Measurements from ENCODE around the gene MED8. TPM values are rescaled to one million over a fixed set of nuclear protein-coding genes. Genes with fewer than 3 reads are reported as not detected.

Gene MED8
- total and polyA plus RNA-seq, 10 of the 15 experiments (the other 5 are each of a cell fraction or from before 2014, with no cell fraction given) = 20.2 to 61.7 (median 39.5) TPM

DNA sequence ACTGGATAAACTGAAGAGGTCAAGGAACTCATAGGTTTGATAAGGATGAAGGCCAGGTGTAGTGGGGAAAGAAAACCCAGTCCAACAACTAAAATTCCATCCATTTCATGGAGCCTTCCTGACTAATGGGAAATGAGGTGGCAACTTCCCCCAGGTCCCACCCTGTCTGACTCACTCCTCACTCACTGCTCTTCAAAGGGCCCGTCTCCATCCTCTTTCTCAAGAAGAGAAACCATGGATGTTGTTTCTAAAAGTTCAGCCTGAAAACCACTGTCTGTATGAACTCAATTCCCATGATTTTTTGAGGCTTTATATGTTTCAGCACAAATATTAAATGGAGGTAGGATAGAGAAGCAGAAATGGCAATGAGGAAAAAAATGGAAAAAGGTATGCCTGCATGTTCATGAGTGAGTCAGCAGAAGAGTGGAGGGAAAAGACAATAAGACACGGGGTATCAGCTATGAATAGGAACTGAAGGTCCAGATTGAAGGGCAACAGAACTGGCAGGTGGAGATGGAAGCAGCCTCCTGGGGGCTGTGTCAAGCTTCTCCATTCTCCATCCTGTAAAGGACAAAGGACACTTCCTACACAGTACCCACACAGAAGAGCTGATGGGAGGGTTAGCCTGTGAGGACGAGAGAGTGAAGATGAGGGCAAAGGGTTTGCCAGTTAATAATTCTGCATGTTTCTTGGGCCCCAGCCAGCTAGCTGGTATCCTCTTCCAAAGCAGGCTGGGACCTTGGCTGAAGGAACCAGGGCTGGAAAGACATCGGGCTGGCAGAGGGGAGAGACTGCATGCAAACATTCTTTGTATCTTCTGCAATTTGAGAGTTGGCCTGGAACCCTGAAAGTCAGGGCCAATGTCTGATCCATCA is 16.3 kb downstream of the MED8 start:
- CTCF ChIA-PET = interaction anchor here (1.3 kb wide), 1 partner anchor 41 kb away, joined by 4 read pairs; no protein-coding TSS in a partner anchor
- SMC1A ChIA-PET (ENCODE audit: uncharacterized antibody, unreplicated experiment) = interaction anchor here (1.0 to 1.6 kb wide), 2 partner anchors 41 to 134 kb away, joined by 3 to 5 read pairs; no protein-coding TSS in a partner anchor
- no peak overlapping the region for H3K4me2 ChIP-seq (ENCODE audit: control insufficient read depth, insufficient read depth)

DNA sequence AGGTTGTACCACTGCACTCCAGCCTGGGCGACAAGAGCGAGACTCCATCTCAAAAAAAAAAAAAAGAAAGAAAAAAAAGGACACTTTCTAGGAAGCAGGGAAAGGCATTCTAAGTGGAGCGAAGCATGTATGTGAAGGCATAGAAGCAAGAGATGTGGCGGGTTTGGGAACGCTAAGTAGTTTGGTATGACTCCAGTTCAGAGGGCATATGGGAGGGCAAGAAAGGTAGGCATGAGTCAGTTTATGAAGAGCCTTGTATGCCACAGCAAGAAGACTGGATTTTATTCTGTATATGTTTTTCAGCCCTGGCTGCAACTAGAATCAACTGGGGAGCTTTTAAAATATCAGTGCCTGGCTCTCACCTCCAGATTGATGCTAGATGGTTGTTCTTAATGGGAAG is 17.4 kb downstream of the MED8 start:
- ATAC-seq = no peak
- Histone ChIP-seq H3K4me1 (ENCODE audit: control insufficient read depth, insufficient read depth, low read length) (peaks cover 3% of the 10 kb centered on the region; the same call in 1 of the 2 replicates), H4K20me1 (ENCODE audit: control insufficient read depth, insufficient read depth) (no peaks in the 10 kb centered on the region), H3K9ac (ENCODE audit: control insufficient read depth, insufficient read depth, low read length) (no peak overlapping the region), H3K79me2 (ENCODE audit: control insufficient read depth, insufficient read depth, low read length) (peaks cover 14% of the 10 kb centered on the region), H3K9me3 (replicated peaks; ENCODE audit: control insufficient read depth, insufficient read depth, low read length) (no peaks in the 10 kb centered on the region), H3K36me3 (ENCODE audit: control insufficient read depth in 2 of 2, insufficient read depth in 2 of 2, low read length in 1 of 2) (no peaks in the 10 kb centered on the region), H2AFZ (ENCODE audit: control insufficient read depth, low read depth, low read length) (no peak overlapping the region), H3K4me2 (ENCODE audit: control insufficient read depth, insufficient read depth) (no peak overlapping the region), H3K27ac (ENCODE audit: control insufficient read depth, insufficient read depth) (no peak overlapping the region), H3K27me3 (replicated peaks in 1 of 2; ENCODE audit: control insufficient read depth in 2 of 2, insufficient read depth in 2 of 2, low read length in 1 of 2) (no peaks in the 10 kb centered on the region), H3K4me3 (no peak overlapping the region)
- FAIRE-seq = no peak
- no peak for DNase-seq (ENCODE audit: low read depth, low spot score)
- WGBS (ENCODE audit: insufficient coverage, insufficient replicate concordance, low lambda C conversion rate, missing lambda C conversion rate) = 92% methylated on average over 5 of the region's 5 CpGs
- CTCF ChIA-PET = interaction anchor here (1.0 to 1.3 kb wide), 2 partner anchors 42 to 145 kb away, joined by 3 to 4 read pairs; no protein-coding TSS in a partner anchor
- in situ Hi-C loops (cut with MboI) = no loop called here
- SMC1A ChIA-PET (ENCODE audit: uncharacterized antibody, unreplicated experiment) = no interaction called here
- POLR2A ChIA-PET = interaction anchor here (0.7 kb wide), 1 partner anchor 9 kb away, joined by 3 read pairs; no protein-coding TSS in a partner anchor
- no TSS peak for BruUV-seq (replicated peaks)
- RAD21 ChIA-PET (ENCODE audit: unreplicated experiment) = no interaction called here
- intact Hi-C loops (cut with micrococcal nuclease; ENCODE audit: unreplicated experiment) = no loop called here
- TF ChIP-seq E4F1 (IDR thresholded peaks at IDR 0.05; ENCODE audit: borderline replicate concordance, partially characterized antibody) (no peak), EGR1 (IDR thresholded peaks at IDR 0.05; ENCODE audit: borderline replicate concordance in 1 of 2, low read depth in 2 of 2, low read length in 2 of 2) (no peak), MYC (IDR thresholded peaks at IDR 0.05; ENCODE audit: insufficient read depth, insufficient read length, insufficient replicate concordance, low read length, severe bottlenecking) (no peak), MYB (IDR thresholded peaks at IDR 0.05; ENCODE audit: borderline replicate concordance, low read depth, low read length) (no peak), HDAC6 (IDR thresholded peaks at IDR 0.05; ENCODE audit: unreplicated experiment) (no peak), SRF (IDR thresholded peaks at IDR 0.05; ENCODE audit: low read depth in 2 of 2, low read length in 2 of 2) (no peak), MEF2B (IDR thresholded peaks at IDR 0.05; ENCODE audit: partially characterized antibody, poor library complexity, severe bottlenecking) (no peak), MTA2 (IDR thresholded peaks at IDR 0.05; ENCODE audit: low read depth) (no peak), SIX5 (IDR thresholded peaks at IDR 0.05; ENCODE audit: low read depth, low read length, severe bottlenecking) (no peak)
- TF ChIP-seq, protein P1, sequence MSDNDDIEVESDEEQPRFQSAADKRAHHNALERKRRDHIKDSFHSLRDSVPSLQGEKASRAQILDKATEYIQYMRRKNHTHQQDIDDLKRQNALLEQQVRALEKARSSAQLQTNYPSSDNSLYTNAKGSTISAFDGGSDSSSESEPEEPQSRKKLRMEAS (IDR thresholded peaks at IDR 0.05; ENCODE audit: low read depth, low read length) = no peak

More for the DNA sequence above, 16.3 kb downstream of the MED8 start:
- no peak for ATAC-seq
- Histone ChIP-seq H4K20me1 (ENCODE audit: control insufficient read depth, insufficient read depth) (no peaks in the 10 kb centered on the region), H3K4me1 (ENCODE audit: control insufficient read depth, insufficient read depth, low read length) (peaks cover 3% of the 10 kb centered on the region; the same call in 1 of the 2 replicates), H3K36me3 (ENCODE audit: control insufficient read depth in 2 of 2, insufficient read depth in 2 of 2, low read length in 1 of 2) (no peaks in the 10 kb centered on the region; a peak in 1 of 4 replicates), H3K27me3 (replicated peaks in 1 of 2; ENCODE audit: control insufficient read depth in 2 of 2, insufficient read depth in 2 of 2, low read length in 1 of 2) (no peaks in the 10 kb centered on the region), H3K4me3 (no peak overlapping the region), H2AFZ (ENCODE audit: control insufficient read depth, low read depth, low read length) (no peak overlapping the region), H3K27ac (ENCODE audit: control insufficient read depth, insufficient read depth) (no peak overlapping the region), H3K79me2 (ENCODE audit: control insufficient read depth, insufficient read depth, low read length) (peaks cover 6% of the 10 kb centered on the region), H3K9ac (ENCODE audit: control insufficient read depth, insufficient read depth, low read length) (no peak overlapping the region), H3K9me3 (replicated peaks; ENCODE audit: control insufficient read depth, insufficient read depth, low read length) (no peaks in the 10 kb centered on the region)
- no peak for DNase-seq (ENCODE audit: low read depth, low spot score)
- in situ Hi-C loops (cut with MboI) (no loop called here), intact Hi-C loops (cut with micrococcal nuclease; ENCODE audit: unreplicated experiment) (no loop called here)
- no TSS peak for BruUV-seq (replicated peaks)
- 86% methylated on average over 4 of the region's 4 CpGs for WGBS (ENCODE audit: insufficient coverage, insufficient replicate concordance, low lambda C conversion rate, missing lambda C conversion rate)
- no peak for TF ChIP-seq MTA3 (IDR thresholded peaks at IDR 0.05; ENCODE audit: borderline replicate concordance, low read length)
- RAD21 ChIA-PET (ENCODE audit: unreplicated experiment) = interaction anchor here (1.6 kb wide), 1 partner anchor 135 kb away, joined by 3 read pairs; no protein-coding TSS in a partner anchor
- POLR2A ChIA-PET = interaction anchor here (1.4 kb wide), 1 partner anchor 16 kb away, joined by 3 read pairs; no protein-coding TSS in a partner anchor
- no peak for FAIRE-seq
